ENCODE data around the gene CCNQ.

Gene CCNQ

DNA sequence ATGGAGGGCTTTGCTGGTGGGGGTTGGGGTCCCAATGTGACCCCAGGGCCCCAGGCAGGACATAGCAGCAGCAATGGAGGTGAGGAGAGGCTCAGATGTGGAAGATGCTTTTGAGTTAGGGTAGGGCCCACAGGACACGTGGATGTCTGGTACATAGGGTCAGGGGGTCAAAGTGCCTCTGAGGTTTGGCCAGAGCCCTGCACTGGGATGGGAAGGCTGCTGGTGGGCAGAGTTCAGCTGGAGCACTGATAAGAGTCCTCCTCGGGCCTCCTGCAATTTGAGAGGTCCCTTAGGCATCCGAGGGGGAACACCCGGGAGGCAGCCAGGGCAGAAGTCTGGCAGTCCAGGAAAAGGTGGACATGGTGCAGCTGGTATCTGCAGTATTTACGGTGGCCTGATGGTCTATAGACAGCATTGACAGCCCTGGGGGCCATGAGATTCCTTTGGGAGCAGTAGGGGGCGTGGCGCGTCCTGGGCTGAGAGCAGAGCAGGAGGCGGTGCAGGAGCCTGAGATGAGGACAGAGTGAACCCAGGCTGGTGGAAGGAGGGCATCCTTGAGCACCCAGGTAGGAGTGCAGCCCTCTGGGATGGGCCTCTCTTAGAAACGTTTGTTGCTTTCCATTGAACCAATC lies 22.6 kb downstream of the CCNQ start:
- no peak for DNase-seq (ENCODE audit: low spot score)

GRCh38 chrX:153573984-153574383 lies 25.0 kb downstream of the CCNQ start:
- peak; percentile 34 for DNase-seq (ENCODE audit: low spot score)

DNA sequence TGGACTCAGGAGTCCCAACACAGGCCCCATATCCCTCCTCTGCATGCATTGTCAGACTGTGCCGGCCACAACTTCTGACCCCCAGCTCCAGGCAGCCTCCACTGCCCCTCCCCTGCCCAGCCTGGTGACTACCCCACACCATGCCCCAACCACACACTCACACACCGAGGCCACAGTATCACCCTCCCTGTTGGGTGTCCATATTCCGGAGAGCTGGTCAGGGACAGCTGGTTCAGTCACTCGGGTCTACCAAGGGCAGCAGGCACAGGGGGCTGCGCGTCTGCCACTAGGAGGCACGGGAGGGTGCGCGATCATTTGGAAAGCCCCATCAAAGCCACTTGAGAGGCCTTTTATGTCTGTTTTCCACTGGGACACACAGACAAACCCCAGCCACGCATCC lies 26.3 kb downstream of the CCNQ start:
- no peak for DNase-seq (ENCODE audit: low spot score)

- no peak for DNase-seq (ENCODE audit: low spot score)
Measured at GRCh38 chrX:153571534-153571908, 27.4 kb downstream of the CCNQ start.

DNA sequence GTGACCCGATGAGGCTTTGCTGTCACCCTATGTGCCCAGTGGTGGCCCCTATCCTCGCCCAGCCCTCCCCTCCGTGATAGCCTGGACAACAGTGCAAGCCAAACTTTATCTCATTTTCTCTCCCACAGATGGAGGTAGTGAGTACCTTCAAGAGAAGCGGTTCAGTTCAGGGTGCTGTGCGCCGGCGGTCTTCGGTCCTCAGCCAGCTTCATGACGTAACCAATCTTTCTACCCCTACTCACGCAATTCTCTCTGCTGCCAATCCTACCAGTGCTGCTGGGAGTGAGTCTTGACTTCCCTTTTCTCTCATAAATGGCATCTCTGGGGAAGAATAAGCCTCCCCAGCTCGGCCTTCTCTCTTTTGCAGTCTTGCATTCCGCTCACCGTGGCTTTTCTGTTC lies 29.5 kb downstream of the CCNQ start:
- no peak for DNase-seq (ENCODE audit: low spot score)

GRCh38 chrX:153568451-153569011 lies 30.4 kb downstream of the CCNQ start:
- DNase-seq (ENCODE audit: low spot score): peak; percentile 46

GRCh38 chrX:153565996-153566580 lies 32.9 kb downstream of the CCNQ start:
- no peak for DNase-seq (ENCODE audit: low spot score)

GRCh38 chrX:153564047-153564606 lies 34.8 kb downstream of the CCNQ start:
- peak; percentile 56 for DNase-seq (ENCODE audit: low spot score)

DNA sequence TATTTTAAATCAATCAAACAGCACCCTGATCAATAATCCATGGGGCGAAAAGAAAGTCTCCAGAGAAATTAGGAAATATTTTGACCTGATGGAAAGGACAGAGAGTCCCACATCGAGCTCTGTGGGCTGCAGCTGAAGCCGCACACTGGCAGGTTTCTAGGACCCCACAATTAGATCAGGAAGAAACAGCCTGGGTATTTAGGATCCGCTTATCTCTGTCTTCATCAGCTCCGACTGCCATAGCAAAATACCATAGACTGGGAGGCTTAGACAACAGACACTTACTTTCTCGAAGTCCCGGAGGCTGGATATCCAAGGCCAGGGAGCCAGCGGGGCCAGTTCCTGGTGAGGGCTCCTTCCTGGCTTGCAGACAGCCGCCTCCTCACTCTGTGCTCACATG lies 36.4 kb downstream of the CCNQ start:
- no peak for DNase-seq (ENCODE audit: low spot score)

DNA sequence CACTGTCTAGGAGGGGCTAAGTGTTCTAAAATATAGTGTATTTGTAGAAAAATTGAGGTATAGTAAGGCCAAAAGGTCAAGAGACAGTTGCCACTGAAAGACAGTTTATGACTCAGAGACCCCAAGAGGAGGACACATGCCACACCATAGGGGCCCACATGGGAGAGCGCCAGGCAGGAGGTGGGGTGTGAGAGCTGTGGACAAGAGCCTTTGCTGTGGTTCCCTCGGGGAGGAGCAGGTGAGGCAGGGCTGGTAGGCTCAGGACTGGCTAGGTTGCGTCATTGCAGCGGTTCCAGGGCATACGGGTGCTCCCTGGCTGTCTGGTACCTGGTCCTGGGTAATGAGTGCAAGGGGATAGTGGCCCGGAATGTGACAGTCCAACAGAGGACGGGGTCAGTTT lies 37.6 kb downstream of the CCNQ start:
- DNase-seq (ENCODE audit: low spot score): no peak

GRCh38 chrX:153560466-153560865 lies 38.5 kb downstream of the CCNQ start:
- no peak for DNase-seq (ENCODE audit: low spot score)

DNA sequence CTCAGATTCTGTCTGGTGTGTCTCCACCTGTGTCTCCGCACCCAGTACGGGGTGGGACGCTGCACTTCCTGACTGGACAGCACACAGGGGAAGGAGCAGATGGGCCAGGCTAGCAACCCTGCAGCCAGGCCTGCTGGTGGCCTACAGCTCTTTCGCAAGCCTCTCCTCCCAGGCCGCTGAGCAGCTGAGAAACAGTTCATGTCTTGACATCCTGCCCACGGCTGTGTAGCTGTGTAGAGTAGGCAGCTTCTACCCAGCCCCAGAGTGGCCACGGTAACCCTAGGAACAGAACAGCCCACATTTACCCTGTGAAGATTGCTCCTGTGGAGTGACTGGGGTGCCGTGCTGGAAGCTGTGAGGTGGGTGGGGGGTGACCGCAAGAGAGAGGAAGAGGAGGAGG lies 38.9 kb downstream of the CCNQ start:
- no peak for DNase-seq (ENCODE audit: low spot score)

DNA sequence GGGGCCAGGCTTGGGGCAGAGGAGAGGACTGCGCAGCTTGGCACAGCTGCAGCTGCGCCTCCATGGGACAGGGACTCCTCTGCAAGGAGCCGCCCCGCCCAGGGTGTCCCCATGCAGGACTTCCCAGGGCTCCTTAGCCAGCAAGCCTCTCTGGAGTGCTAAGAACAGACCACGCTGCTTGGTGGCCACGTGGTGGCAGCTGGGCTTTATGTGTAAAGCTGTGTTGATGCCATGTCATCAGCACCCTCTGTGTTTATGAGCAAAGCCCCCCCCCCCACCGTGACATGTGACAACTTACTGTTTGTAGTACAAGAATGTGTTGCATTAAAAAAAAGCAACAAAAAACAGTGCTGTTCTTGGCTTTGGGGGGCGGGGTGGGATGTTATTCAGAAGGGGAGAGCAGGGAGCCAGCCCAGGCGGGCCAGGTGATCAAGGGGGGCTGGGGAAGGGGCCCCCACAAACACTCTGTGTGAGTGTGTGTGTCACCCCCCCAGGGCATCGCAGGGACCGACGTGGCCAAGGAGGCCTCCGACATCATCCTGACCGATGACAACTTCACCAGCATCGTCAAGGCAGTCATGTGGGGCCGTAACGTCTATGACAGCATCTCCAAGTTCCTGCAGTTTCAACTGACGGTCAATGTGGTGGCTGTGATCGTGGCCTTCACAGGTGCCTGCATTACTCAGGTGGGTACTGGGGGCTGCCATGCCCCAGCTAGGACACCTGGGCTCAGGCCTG lies 41.2 kb downstream of the CCNQ start:
- DNase-seq (ENCODE audit: low spot score): no peak

DNA sequence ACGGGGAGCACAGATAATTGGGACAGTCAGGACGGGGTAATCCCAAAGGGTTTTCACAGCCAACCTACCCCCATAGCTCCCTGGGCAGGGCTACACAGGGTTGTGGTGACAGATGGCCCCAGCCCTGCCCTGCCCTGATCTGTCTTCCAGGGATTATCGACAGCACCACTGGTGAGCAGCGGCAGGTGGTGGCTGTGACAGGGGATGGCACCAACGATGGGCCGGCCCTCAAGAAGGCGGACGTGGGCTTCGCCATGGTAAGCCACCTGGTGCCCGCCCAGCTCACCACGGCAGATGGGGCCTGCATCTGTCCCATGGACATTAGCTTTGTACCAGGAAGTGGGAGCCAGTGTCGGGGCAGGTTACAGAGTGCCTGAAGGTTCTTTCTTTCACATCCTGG lies 42.2 kb downstream of the CCNQ start:
- no peak for DNase-seq (ENCODE audit: low spot score)

DNA sequence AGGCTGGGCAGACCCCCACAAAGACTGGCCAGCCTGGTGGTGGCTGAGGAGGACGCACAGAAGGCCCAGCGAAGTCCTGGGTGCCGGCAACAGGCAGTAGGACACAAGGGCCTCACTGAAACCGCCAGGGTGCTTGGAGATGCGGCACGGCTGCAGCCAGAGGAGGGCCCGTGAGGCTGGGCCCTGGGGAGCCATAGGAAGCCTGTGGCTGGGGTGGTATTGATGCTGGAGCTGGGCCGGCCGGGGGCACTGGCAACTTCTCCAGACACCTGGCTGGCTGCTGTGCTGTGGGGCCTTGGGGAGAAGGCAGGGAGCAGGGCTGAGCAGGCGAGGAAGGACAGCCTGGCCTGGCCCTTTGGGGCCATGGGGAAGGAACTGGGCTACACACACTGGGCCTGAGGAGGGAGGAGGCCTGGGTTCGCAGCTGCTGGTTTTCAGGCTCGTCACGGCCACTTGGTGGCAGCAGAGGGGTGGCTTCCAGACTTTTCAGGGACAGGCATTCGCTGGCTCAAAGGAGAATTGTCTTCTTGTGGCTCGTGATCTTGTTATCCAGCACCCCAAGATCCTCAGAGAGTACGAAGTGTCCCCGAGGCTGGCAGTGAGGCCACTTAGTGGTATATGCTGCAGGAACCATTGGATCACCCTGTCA lies 44.3 kb downstream of the CCNQ start:
- peak; percentile 75 for DNase-seq (ENCODE audit: low spot score)

- no peak for DNase-seq (ENCODE audit: low spot score)
Measured at GRCh38 chrX:153551135-153551534, 47.8 kb downstream of the CCNQ start.

DNA sequence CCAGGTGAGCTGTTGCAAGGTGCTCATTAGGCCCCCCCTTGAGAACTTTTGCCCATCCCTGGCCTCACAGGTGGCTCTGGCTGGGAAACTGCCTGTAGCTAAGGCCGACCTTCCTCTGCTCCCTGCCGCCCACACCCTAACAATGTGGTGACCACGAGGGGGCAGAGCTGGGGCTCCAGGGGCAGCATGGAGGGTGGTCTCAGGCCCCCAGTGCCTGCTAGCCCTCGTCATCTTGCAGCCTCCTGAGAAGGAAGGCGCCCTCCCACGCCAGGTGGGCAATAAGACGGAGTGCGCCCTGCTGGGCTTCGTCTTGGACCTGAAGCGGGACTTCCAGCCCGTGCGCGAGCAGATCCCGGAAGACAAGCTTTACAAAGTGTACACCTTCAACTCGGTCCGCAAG lies 49.1 kb downstream of the CCNQ start:
- DNase-seq (ENCODE audit: low spot score): no peak

DNA sequence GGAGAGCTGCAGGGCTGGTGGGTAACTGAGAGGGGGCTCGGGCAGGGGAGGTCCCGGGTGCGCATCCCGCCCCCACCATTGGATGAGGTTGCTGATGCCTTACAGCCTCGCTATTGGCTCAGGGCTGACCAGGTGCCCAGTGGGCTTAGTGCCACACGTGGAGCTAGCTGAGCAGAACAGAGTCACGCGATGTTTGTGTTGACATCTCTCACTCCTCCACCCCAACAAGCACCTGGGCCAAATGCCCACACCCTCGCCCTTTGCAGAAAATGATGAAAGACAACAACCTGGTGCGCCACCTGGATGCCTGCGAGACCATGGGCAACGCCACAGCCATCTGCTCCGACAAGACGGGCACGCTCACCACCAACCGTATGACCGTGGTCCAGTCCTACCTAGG lies 49.7 kb downstream of the CCNQ start:
- DNase-seq (ENCODE audit: low spot score): no peak

- DNase-seq (ENCODE audit: low spot score): no peak
Measured at GRCh38 chrX:153547195-153547594, 51.7 kb downstream of the CCNQ start.

- DNase-seq (ENCODE audit: low spot score): no peak
Measured at GRCh38 chrX:153546386-153546785, 52.6 kb downstream of the CCNQ start.

- no peak for DNase-seq (ENCODE audit: low spot score)
Measured at GRCh38 chrX:153544727-153545126, 54.2 kb downstream of the CCNQ start.

- no peak for DNase-seq (ENCODE audit: low spot score)
Measured at GRCh38 chrX:153539979-153540358, 59.0 kb downstream of the CCNQ start.

Measured in HuH-7.5 (cell line).